Naive thymus-derived CD8-positive, alpha-beta T cell (primary cell): Measurements from ENCODE around the gene DEGS2. TPM values are rescaled to one million over a fixed set of nuclear protein-coding genes. Genes with fewer than 3 reads are reported as not detected.

Experiments
- ATAC-seq, 2 donors: fragments of 150-1000 bp; cut with Tn5 transposase in 1 of 2; sonication (Bioruptor Pico), chemical (Tn5 transposase) in 1 of 2; 1 replicate in 1 of 2; 2 replicates in 1 of 2; pipeline ENCODE4 v1.10.0; 2021; ENCODE audit warnings: mild to moderate bottlenecking in 2 of 2, moderate library complexity in 2 of 2
- POLR2A ChIA-PET: fragments of 350-600 bp; sonication (Branson Sonifier 250); formaldehyde crosslinking; loops from one replicate; lab custom pipeline; 2021; ENCODE audit warnings: antibody characterized with exemption; lab: Charles Lee
- DNase-seq, 10 donors: peaks; one replicate each; pipeline versions ENCODE4 v3.0.0 to v3.0.0-alpha.2; 2020 to 2022
- H3K27ac Mint-ChIP-seq, 10 donors: one replicate each; pipeline ENCODE4 v1.8.0; 2020 to 2022; ENCODE audit warnings: mild to moderate bottlenecking in 10 of 10, mixed read lengths in 10 of 10, moderate library complexity in 4 of 10, inconsistent platforms in 1 of 10
- H3K27me3 Mint-ChIP-seq, 5 donors: one replicate each; pipeline ENCODE4 v1.8.0; 2021 to 2022; ENCODE audit warnings: mixed read lengths in 5 of 5
- H3K36me3 Mint-ChIP-seq, 3 donors: one replicate each; pipeline ENCODE4 v1.8.0; 2020 to 2022; ENCODE audit warnings: mixed read lengths in 3 of 3, mild to moderate bottlenecking in 2 of 3, inconsistent platforms in 1 of 3
- H3K4me1 Mint-ChIP-seq, 4 donors: one replicate each; pipeline ENCODE4 v1.8.0; 2021 to 2022; ENCODE audit warnings: mixed read lengths in 4 of 4
- H3K4me3 Mint-ChIP-seq, 10 donors: one replicate each; pipeline ENCODE4 v1.8.0; 2020 to 2022; ENCODE audit warnings: mild to moderate bottlenecking in 10 of 10, mixed read lengths in 10 of 10, moderate library complexity in 6 of 10, inconsistent platforms in 1 of 10
- H3K9me3 Mint-ChIP-seq, 9 donors: one replicate each; pipeline ENCODE4 v1.8.0; 2020 to 2022; ENCODE audit warnings: mixed read lengths in 9 of 9, mild to moderate bottlenecking in 3 of 9, inconsistent platforms in 1 of 9, moderate library complexity in 1 of 9
- microRNA-seq: library from miRNA; unstranded; fragments of <30 nt; microRNA quantifications from one replicate; pipeline ENCODE4 v1.2.0, GENCODE V29; 2022; ENCODE audit warnings: borderline microRNAs expressed
- polyA plus RNA-seq, 3 donors: library from polyadenylated mRNA; unstranded; fragments of 300-500 nt; fragmentation: Illumina TruSeq; gene quantifications; one replicate each; pipeline ENCODE4 v1.2.3, GENCODE V29; 2021
- total RNA-seq, 8 experiments: library from RNA in 2 of 8; stranded (reverse) in 2 of 8; gene quantifications; one replicate each; pipeline ENCODE4 v1.2.3 and lab custom pipeline; 2021 to 2026

Gene DEGS2
- total and polyA plus RNA-seq, 5 experiments from 2014 or later = 0.39 to 1.1 (median 0.75) TPM; not detected in 1

DNA sequence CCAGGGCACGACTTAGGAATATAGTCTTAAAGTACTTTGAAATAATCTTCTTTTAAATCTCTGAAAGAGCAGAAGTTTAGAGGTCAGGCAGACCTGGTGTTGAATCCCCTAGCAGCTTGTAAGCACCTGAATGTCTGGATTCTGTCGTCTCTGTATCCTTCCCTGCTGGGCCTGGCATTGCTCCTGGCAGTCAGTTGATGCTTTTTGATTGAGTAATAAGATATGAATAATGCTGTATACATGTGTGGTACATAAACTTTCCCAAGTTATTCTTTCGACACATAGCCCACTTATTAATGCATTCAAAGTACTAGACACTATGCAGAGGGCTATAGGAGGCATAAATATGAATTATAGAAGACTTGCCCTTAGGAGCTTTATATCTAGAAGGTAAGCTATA, 62.8 kb downstream of the DEGS2 start:
- H3K4me1 Mint-ChIP-seq = peaks cover 48 to 96% (median 92%) of the 10 kb centered on the region in 4 donors
- no peak for DNase-seq
- no peaks in the 10 kb centered on the region for H3K27me3 Mint-ChIP-seq
- H3K9me3 Mint-ChIP-seq = no peaks in the 10 kb centered on the region
- no peak for ATAC-seq
- H3K27ac Mint-ChIP-seq = peak overlapping the region; percentile 89 to 98 (median 96)
- POLR2A ChIA-PET = interaction anchor here (0.5 to 59.1 kb wide), 3 partner anchors 3 to 151 kb away, joined by 4 to 2215 read pairs (median 2215); partner anchors contain the start of gene EVL
- H3K4me3 Mint-ChIP-seq = peak overlapping the region in 9 of 10 donors; percentile 24 to 71 (median 51)
- peaks cover 13 to 95% (median 50%) of the 10 kb centered on the region in 3 donors for H3K36me3 Mint-ChIP-seq

Small RNAs within 50 kb of the gene (microRNA-seq; reads per million reads assigned to microRNA genes)
- gene MIR151B = 60.2 reads per million, percentile 56 among the genes with 10 or more reads in this experiment
- gene MIR342 = 57,801 reads per million, percentile 98 among the genes with 10 or more reads in this experiment

Other genes with a start within 250 kb of the DEGS2 start
- 1,000 to 10,000 TPM; 1,491 to 1,493 TPM for gene EVL, start 94.2 kb downstream of the DEGS2 start, total RNA-seq
- gene EVL, start 94.2 kb downstream of the DEGS2 start, polyA plus RNA-seq = 100 to 1,000 TPM; 111 to 153 (median 148) TPM
- 100 to 1,000 TPM in 1 of 2 experiments, 10 to 100 TPM in 1; 93.2 to 102 TPM for gene YY1, start 79.5 kb upstream of the DEGS2 start, total RNA-seq
- 10 to 100 TPM; 15.0 to 16.5 (median 16.2) TPM for gene YY1, start 79.5 kb upstream of the DEGS2 start, polyA plus RNA-seq
- 10 to 100 TPM; 16.1 to 18.5 TPM for gene SLC25A29, start 146.8 kb upstream of the DEGS2 start, total RNA-seq
- gene SLC25A29, start 146.8 kb upstream of the DEGS2 start, polyA plus RNA-seq = 1 to 10 TPM; 2.7 to 8.8 (median 4.1) TPM
- gene SLC25A47, start 163.7 kb upstream of the DEGS2 start, total RNA-seq = not detected
- gene SLC25A47, start 163.7 kb upstream of the DEGS2 start, polyA plus RNA-seq = not detected
- 1 to 10 TPM; 6.2 to 6.6 TPM for gene WDR25, start 216.8 kb upstream of the DEGS2 start, total RNA-seq
- 10 to 100 TPM in 2 of 3 donors, 1 to 10 TPM in 1; 8.3 to 11.9 (median 10.7) TPM for gene WDR25, start 216.8 kb upstream of the DEGS2 start, polyA plus RNA-seq